HL-60 (cell line): Measurements from ENCODE around the gene UNC5C.

Experiments
- DNase-seq, 2 experiments: peaks; one replicate each; pipeline ENCODE4 v3.0.0-alpha.2; 2010 to 2020; ENCODE audit warnings: low read depth in 1 of 2, low spot score in 1 of 2
- H3K27ac ChIP-seq: fragments of 250-450 bp; sonication (Bioruptor Pico); replicated peaks from 2 replicates; pipeline ENCODE4 v1.5.1; 2020; ENCODE audit warnings: mild to moderate bottlenecking, moderate library complexity
- H3K27me3 ChIP-seq: fragments of 250-450 bp; sonication (Bioruptor Pico); 2 replicates; pipeline ENCODE4 v1.5.1; 2021; ENCODE audit warnings: mild to moderate bottlenecking, moderate library complexity; ENCODE audit not compliant: insufficient read depth, poor library complexity, severe bottlenecking
- H3K4me3 ChIP-seq: replicated peaks from 2 replicates; pipeline ENCODE4 v1.5.1; 2011; ENCODE audit warnings: mild to moderate bottlenecking, control low read depth, low read length; ENCODE audit not compliant: insufficient read depth
- CTCF ChIP-seq: IDR thresholded peaks from one replicate; pipeline ENCODE4 v1.5.1; 2011; ENCODE audit warnings: low read length, control low read depth, inconsistent platforms; ENCODE audit not compliant: insufficient read depth
- GABPA ChIP-seq: IDR thresholded peaks from 2 replicates; pipeline ENCODE4 v1.6.1; 2012; ENCODE audit warnings: low read depth
- POLR2AphosphoS5 ChIP-seq: IDR thresholded peaks from 2 replicates; pipeline ENCODE4 v1.6.1; 2012; ENCODE audit warnings: low read depth
- REST ChIP-seq: IDR thresholded peaks from 2 replicates; pipeline ENCODE4 v1.6.1; 2012; ENCODE audit warnings: low read depth; ENCODE audit not compliant: insufficient replicate concordance
- SPI1 ChIP-seq: IDR thresholded peaks from 2 replicates; pipeline ENCODE4 v1.6.1; 2012; ENCODE audit warnings: low read depth, mild to moderate bottlenecking, borderline replicate concordance

Gene UNC5C

GRCh38 chr4:95213366-95213765 is 335.4 kb downstream of the UNC5C start:
- no peak for DNase-seq
- H3K4me3 ChIP-seq: no peak overlapping the region

GRCh38 chr4:95212692-95213091 is 336.1 kb downstream of the UNC5C start:
- Histone ChIP-seq H3K27ac (no peak overlapping the region), H3K4me3 (no peak overlapping the region), H3K27me3 (no peaks in the 10 kb centered on the region)
- DNase-seq: no peak
- TF ChIP-seq GABPA: no peak
- TF ChIP-seq CTCF: no peak
- TF ChIP-seq SPI1: no peak
- no peak for TF ChIP-seq POLR2AphosphoS5
- TF ChIP-seq REST: no peak

More at GRCh38 chr4:95213366-95213765, 335.4 kb downstream of the UNC5C start:
- Histone ChIP-seq H3K27me3 (no peaks in the 10 kb centered on the region), H3K27ac (no peak overlapping the region)
- TF ChIP-seq SPI1 (no peak), REST (no peak), CTCF (no peak), POLR2AphosphoS5 (no peak), GABPA (no peak)

GRCh38 chr4:95209927-95210326 is 338.8 kb downstream of the UNC5C start:
- DNase-seq: no peak
- Histone ChIP-seq H3K27ac (no peak overlapping the region), H3K4me3 (no peak overlapping the region), H3K27me3 (no peaks in the 10 kb centered on the region)
- TF ChIP-seq REST (no peak), GABPA (no peak), POLR2AphosphoS5 (no peak), CTCF (no peak), SPI1 (no peak)
